Neural cell (in vitro differentiated cells): Measurements from ENCODE around the gene PTRH2. TPM values are rescaled to one million over a fixed set of nuclear protein-coding genes. Genes with fewer than 3 reads are reported as not detected.
A peak's percentile ranks its signal among the peaks of the same experiment; 100 is the strongest.

Experiments used
- H2AFZ ChIP-seq: fragments of 200-600, 300-800 bp; sonication (generic), shearing (Covaris generic); 2 replicates; pipeline ENCODE4 v1.6.0; 2014; ENCODE audit warnings: low read depth, mild to moderate bottlenecking, antibody characterized with exemption, low read length, moderate library complexity
- H3F3A ChIP-seq: fragments of 200-600 bp; shearing (Covaris generic); 2 replicates; pipeline ENCODE4 v1.6.1; 2016; ENCODE audit warnings: mild to moderate bottlenecking, moderate library complexity, mixed read lengths, antibody characterized with exemption, low read length; ENCODE audit not compliant: insufficient read depth, poor library complexity, severe bottlenecking
- H3K27ac ChIP-seq: fragments of 200-600, 300-800 bp; sonication (generic), shearing (Covaris generic); 2 replicates; pipeline ENCODE4 v1.5.1; 2014; ENCODE audit warnings: mild to moderate bottlenecking, low read length, moderate library complexity
- H3K27me3 ChIP-seq: fragments of 300-800, 200-600 bp; sonication (generic), shearing (Covaris generic); 2 replicates; pipeline ENCODE4 v1.6.0; 2014; ENCODE audit warnings: mild to moderate bottlenecking, low read depth, low read length, moderate library complexity; ENCODE audit not compliant: insufficient read depth
- H3K36me3 ChIP-seq: fragments of 300-800, 200-600 bp; sonication (generic), shearing (Covaris generic); 2 replicates; pipeline ENCODE4 v1.5.1; 2014; ENCODE audit warnings: mild to moderate bottlenecking, antibody characterized with exemption, low read length, moderate library complexity; ENCODE audit not compliant: insufficient read depth
- H3K4me2 ChIP-seq: fragments of 300-800, 200-600 bp; sonication (generic), shearing (Covaris generic); 2 replicates; pipeline ENCODE4 v1.6.0; 2014; ENCODE audit warnings: mild to moderate bottlenecking, low read length
- H3K4me3 ChIP-seq: fragments of 300-800, 200-600 bp; sonication (generic), shearing (Covaris generic); 2 replicates; pipeline ENCODE4 v1.5.1; 2014; ENCODE audit warnings: mild to moderate bottlenecking, low read length, moderate library complexity
- H3K79me2 ChIP-seq: fragments of 200-600 bp; shearing (Covaris generic); replicated peaks from 2 replicates; pipeline ENCODE4 v1.6.0; 2014; ENCODE audit warnings: mild to moderate bottlenecking, low read length, moderate library complexity; ENCODE audit not compliant: insufficient read depth
- H3K9ac ChIP-seq: fragments of 300-800, 200-600 bp; sonication (generic), shearing (Covaris generic); 2 replicates; pipeline ENCODE4 v1.6.1; 2016; ENCODE audit warnings: mild to moderate bottlenecking, low read length, mixed read lengths
- H3K9me2 ChIP-seq: fragments of 200-600 bp; shearing (Covaris generic); 2 replicates; pipeline ENCODE4 v1.6.1; 2016; ENCODE audit warnings: mild to moderate bottlenecking, low read length, mixed read lengths; ENCODE audit not compliant: insufficient read depth
- H3K9me3 ChIP-seq: fragments of 200-600, 300-800 bp; sonication (generic), shearing (Covaris generic); 2 replicates; pipeline ENCODE4 v1.6.1; 2016; ENCODE audit warnings: mild to moderate bottlenecking, mixed run types, low read length, moderate library complexity, mixed read lengths
- H4K20me1 ChIP-seq: fragments of 200-600 bp; shearing (Covaris generic); 2 replicates; pipeline ENCODE4 v1.6.1; 2016; ENCODE audit warnings: mild to moderate bottlenecking, mixed run types; ENCODE audit not compliant: insufficient read depth
- CTCF ChIP-seq: fragments of 450-650 bp; IDR thresholded peaks from 2 replicates; pipeline ENCODE4 v1.5.1; 2014; ENCODE audit warnings: antibody characterized with exemption, mild to moderate bottlenecking, moderate library complexity; ENCODE audit not compliant: poor library complexity, severe bottlenecking
- EP300 ChIP-seq: fragments of 450-650 bp; conservative IDR thresholded peaks from 2 replicates; pipeline ENCODE4 v1.6.1; 2014; ENCODE audit warnings: antibody characterized with exemption, mild to moderate bottlenecking, moderate library complexity; ENCODE audit not compliant: poor library complexity, severe bottlenecking
- EZH2 ChIP-seq: fragments of 200-600, 300-800 bp; shearing (Covaris generic), sonication (generic); IDR thresholded peaks from 2 replicates; pipeline ENCODE4 v1.6.1; 2014; ENCODE audit warnings: antibody characterized with exemption, low read length, borderline replicate concordance, mild to moderate bottlenecking; ENCODE audit not compliant: insufficient read depth, poor library complexity, severe bottlenecking
- MXI1 ChIP-seq: fragments of 450-650 bp; conservative IDR thresholded peaks from 2 replicates; pipeline ENCODE4 v1.6.1; 2014; ENCODE audit warnings: antibody characterized with exemption, mild to moderate bottlenecking; ENCODE audit not compliant: poor library complexity, severe bottlenecking
- POLR2AphosphoS5 ChIP-seq: IDR thresholded peaks from 2 replicates; pipeline ENCODE4 v1.6.1; 2012
- RAD21 ChIP-seq: fragments of 450-650 bp; conservative IDR thresholded peaks from 2 replicates; pipeline ENCODE4 v1.6.1; 2014; ENCODE audit warnings: antibody characterized with exemption, mild to moderate bottlenecking, moderate library complexity
- SMC3 ChIP-seq: fragments of 450-650 bp; conservative IDR thresholded peaks from 2 replicates; pipeline ENCODE4 v1.6.1; 2014; ENCODE audit warnings: antibody characterized with exemption, mild to moderate bottlenecking, moderate library complexity; ENCODE audit not compliant: poor library complexity
- TAF1 ChIP-seq: IDR thresholded peaks from 2 replicates; pipeline ENCODE4 v1.6.1; 2012; ENCODE audit warnings: low read depth
- polyA plus RNA-seq: library from polyadenylated mRNA; depleted of rRNA; stranded (reverse); fragments of >200 nt; gene quantifications from 2 replicates; pipeline ENCODE4 v1.2.3, GENCODE V29; 2014
- TF ChIP-seq, protein P1 (sequence below): IDR thresholded peaks from 2 replicates; pipeline ENCODE4 v1.6.1; 2012; ENCODE audit warnings: borderline replicate concordance

The PTRH2 gene
- polyA plus RNA-seq, 1 donor from 2014 or later, result 11.7 TPM

DNA sequence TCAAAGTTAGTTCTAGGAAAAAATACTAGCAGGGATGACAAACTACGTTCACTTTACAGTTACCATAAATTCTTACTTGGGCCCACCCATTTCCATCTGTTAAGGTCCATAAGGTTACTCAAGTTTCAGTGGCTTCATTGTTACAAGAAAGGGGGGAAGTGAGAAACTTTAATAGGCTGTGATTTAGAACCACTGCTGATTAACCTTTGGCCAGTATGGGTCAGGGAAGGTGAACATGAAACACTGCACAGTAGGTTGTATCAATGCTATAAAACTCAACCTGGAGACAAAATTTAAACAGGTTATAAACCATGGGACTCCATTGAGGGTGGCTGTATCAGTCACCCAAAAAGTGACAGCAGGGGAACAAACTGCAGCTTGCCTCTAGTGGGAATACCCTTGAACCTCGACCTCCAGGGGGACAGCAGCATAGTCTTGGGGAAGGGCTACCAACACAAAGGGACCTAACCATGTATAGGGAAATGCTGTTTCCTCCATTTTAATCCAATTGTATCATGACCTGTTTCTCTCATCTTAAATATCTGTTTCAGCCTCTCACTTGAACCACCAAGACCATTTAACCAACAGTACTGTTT lies 10.4 kb downstream of the PTRH2 start:
- Histone ChIP-seq H3K4me2 (no peak overlapping the region), H3K27ac (no peak overlapping the region), H3K79me2 (peaks cover 7% of the 10 kb centered on the region), H3K27me3 (no peaks in the 10 kb centered on the region), H3K9me3 (no peaks in the 10 kb centered on the region), H3K9me2 (no peaks in the 10 kb centered on the region), H3F3A (no peaks in the 10 kb centered on the region), H3K36me3 (peaks cover 11% of the 10 kb centered on the region), H3K4me3 (no peak overlapping the region), H3K9ac (no peak overlapping the region), H2AFZ (no peak overlapping the region), H4K20me1 (no peaks in the 10 kb centered on the region)
- TF ChIP-seq POLR2AphosphoS5, result peak; percentile 13
- TF ChIP-seq CTCF, result no peak
- no peak for TF ChIP-seq TAF1
- TF ChIP-seq MXI1, result no peak
- TF ChIP-seq, protein P1, sequence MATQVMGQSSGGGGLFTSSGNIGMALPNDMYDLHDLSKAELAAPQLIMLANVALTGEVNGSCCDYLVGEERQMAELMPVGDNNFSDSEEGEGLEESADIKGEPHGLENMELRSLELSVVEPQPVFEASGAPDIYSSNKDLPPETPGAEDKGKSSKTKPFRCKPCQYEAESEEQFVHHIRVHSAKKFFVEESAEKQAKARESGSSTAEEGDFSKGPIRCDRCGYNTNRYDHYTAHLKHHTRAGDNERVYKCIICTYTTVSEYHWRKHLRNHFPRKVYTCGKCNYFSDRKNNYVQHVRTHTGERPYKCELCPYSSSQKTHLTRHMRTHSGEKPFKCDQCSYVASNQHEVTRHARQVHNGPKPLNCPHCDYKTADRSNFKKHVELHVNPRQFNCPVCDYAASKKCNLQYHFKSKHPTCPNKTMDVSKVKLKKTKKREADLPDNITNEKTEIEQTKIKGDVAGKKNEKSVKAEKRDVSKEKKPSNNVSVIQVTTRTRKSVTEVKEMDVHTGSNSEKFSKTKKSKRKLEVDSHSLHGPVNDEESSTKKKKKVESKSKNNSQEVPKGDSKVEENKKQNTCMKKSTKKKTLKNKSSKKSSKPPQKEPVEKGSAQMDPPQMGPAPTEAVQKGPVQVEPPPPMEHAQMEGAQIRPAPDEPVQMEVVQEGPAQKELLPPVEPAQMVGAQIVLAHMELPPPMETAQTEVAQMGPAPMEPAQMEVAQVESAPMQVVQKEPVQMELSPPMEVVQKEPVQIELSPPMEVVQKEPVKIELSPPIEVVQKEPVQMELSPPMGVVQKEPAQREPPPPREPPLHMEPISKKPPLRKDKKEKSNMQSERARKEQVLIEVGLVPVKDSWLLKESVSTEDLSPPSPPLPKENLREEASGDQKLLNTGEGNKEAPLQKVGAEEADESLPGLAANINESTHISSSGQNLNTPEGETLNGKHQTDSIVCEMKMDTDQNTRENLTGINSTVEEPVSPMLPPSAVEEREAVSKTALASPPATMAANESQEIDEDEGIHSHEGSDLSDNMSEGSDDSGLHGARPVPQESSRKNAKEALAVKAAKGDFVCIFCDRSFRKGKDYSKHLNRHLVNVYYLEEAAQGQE, result no peak

- no peaks in the 10 kb centered on the region for H3K9me3 ChIP-seq
- no peak overlapping the region for H3K27ac ChIP-seq
- no peak overlapping the region for H3K4me3 ChIP-seq
- TF ChIP-seq, protein P1, result no peak
- TF ChIP-seq CTCF (no peak), EZH2 (no peak), MXI1 (no peak), EP300 (no peak), POLR2AphosphoS5 (no peak), RAD21 (no peak), SMC3 (no peak), TAF1 (no peak)
- peaks cover 11% of the 10 kb centered on the region for H3K36me3 ChIP-seq
- H3K27me3 ChIP-seq, result no peaks in the 10 kb centered on the region
- no peaks in the 10 kb centered on the region for H4K20me1 ChIP-seq
- no peak overlapping the region for H3K4me2 ChIP-seq
- H3K9ac ChIP-seq, result no peak overlapping the region
- H3K9me2 ChIP-seq, result no peaks in the 10 kb centered on the region
- peaks cover 7% of the 10 kb centered on the region for H3K79me2 ChIP-seq
- H3F3A ChIP-seq, result no peaks in the 10 kb centered on the region
- H2AFZ ChIP-seq, result no peak overlapping the region
These were observed 11.1 kb downstream of the PTRH2 start for GRCh38 chr17:59695945-59696681.
